Esophagus squamous epithelium (tissue), 4 donors: Measurements from ENCODE around the gene AUTS2.

Experiments used
- CTCF ChIP-seq, 6 experiments: fragments of 450-650 bp in 4 of 6; fragments of 200-600 bp in 2 of 6; sonication (generic) in 2 of 6; IDR thresholded peaks; one replicate each; pipeline ENCODE4 v1.5.1; 2016 to 2019; ENCODE audit warnings: antibody characterized with exemption in 6 of 6, mild to moderate bottlenecking in 4 of 6, moderate library complexity in 4 of 6
- POLR2A ChIP-seq, 4 donors: fragments of 450-650 bp; IDR thresholded peaks; one replicate each; pipeline ENCODE4 v1.6.1; 2017; ENCODE audit warnings: antibody characterized with exemption in 4 of 4, mild to moderate bottlenecking in 4 of 4, moderate library complexity in 3 of 4

- TF ChIP-seq CTCF (IDR thresholded peaks at IDR 0.05) (no peak), POLR2A (IDR thresholded peaks at IDR 0.05) (no peak)
Observed at GRCh38 chr7:70116244-70116643, 518.0 kb downstream of the AUTS2 start.
